Neural progenitor cell (in vitro differentiated cells): ENCODE data around the gene TPM3. TPM values are rescaled to one million over a fixed set of nuclear protein-coding genes. Genes with fewer than 3 reads are reported as not detected.

Source experiments
- DNase-seq: peaks from one replicate; pipeline ENCODE4 v3.0.0-alpha.2; 2016; ENCODE audit warnings: low spot score
- H2AFZ ChIP-seq: fragments of 200-600 bp; sonication (generic); replicated peaks from 2 replicates; pipeline ENCODE4 v1.6.1; 2016; ENCODE audit warnings: antibody characterized with exemption
- H3F3A ChIP-seq: fragments of 200-600 bp; sonication (generic); 2 replicates; pipeline ENCODE4 v1.6.1; 2016; ENCODE audit warnings: antibody characterized with exemption, low read depth
- H3K27ac ChIP-seq: fragments of 200-600 bp; sonication (generic); 2 replicates; pipeline ENCODE4 v1.5.1; 2016; ENCODE audit warnings: mild to moderate bottlenecking
- H3K27me3 ChIP-seq: fragments of 200-600 bp; sonication (generic); 2 replicates; pipeline ENCODE4 v1.6.1; 2016; ENCODE audit warnings: mild to moderate bottlenecking, moderate library complexity
- H3K36me3 ChIP-seq: fragments of 200-600 bp; sonication (generic); 2 replicates; pipeline ENCODE4 v1.5.1; 2016
- H3K4me1 ChIP-seq: fragments of 200-600 bp; sonication (generic); 2 replicates; pipeline ENCODE4 v1.6.1; 2016; ENCODE audit warnings: mixed run types
- H3K4me2 ChIP-seq: fragments of 200-600 bp; sonication (generic); 2 replicates; pipeline ENCODE4 v1.6.1; 2016
- H3K4me3 ChIP-seq: fragments of 200-600 bp; sonication (generic); 2 replicates; pipeline ENCODE4 v1.5.1; 2016
- H3K79me2 ChIP-seq: fragments of 200-600 bp; sonication (generic); 2 replicates; pipeline ENCODE4 v1.6.1; 2016; ENCODE audit warnings: low read depth
- H3K9ac ChIP-seq: fragments of 200-600 bp; sonication (generic); 2 replicates; pipeline ENCODE4 v1.6.1; 2016
- H3K9me3 ChIP-seq: fragments of 200-600 bp; sonication (generic); 2 replicates; pipeline ENCODE4 v1.5.1; 2016; ENCODE audit warnings: low read depth
- H4K20me1 ChIP-seq: fragments of 200-600 bp; sonication (generic); 2 replicates; pipeline ENCODE4 v1.6.1; 2016; ENCODE audit warnings: low read depth
- H3K27ac Mint-ChIP-seq: 3 replicates; pipeline ENCODE4 v1.8.0; 2021; ENCODE audit warnings: mixed read lengths
- H3K27me3 Mint-ChIP-seq: 2 replicates; pipeline ENCODE4 v1.8.0; 2022; ENCODE audit warnings: low read depth, mild to moderate bottlenecking, inconsistent platforms, moderate library complexity, mixed read lengths; ENCODE audit not compliant: insufficient read depth
- H3K36me3 Mint-ChIP-seq: 3 replicates; pipeline ENCODE4 v1.8.0; 2021; ENCODE audit warnings: mixed read lengths
- H3K4me1 Mint-ChIP-seq: 3 replicates; pipeline ENCODE4 v1.8.0; 2021; ENCODE audit warnings: mixed read lengths
- H3K4me3 Mint-ChIP-seq: 3 replicates; pipeline ENCODE4 v1.8.0; 2021; ENCODE audit warnings: mild to moderate bottlenecking, moderate library complexity, mixed read lengths
- H3K9me3 Mint-ChIP-seq: 3 replicates; pipeline ENCODE4 v1.8.0; 2020; ENCODE audit warnings: mixed read lengths
- EZH2 ChIP-seq: fragments of 200-600 bp; sonication (generic); IDR thresholded peaks from 2 replicates; pipeline ENCODE4 v1.6.1; 2017; ENCODE audit warnings: antibody characterized with exemption, mild to moderate bottlenecking, moderate library complexity
- EZH2phosphoT487 ChIP-seq: fragments of 200-600 bp; sonication (generic); IDR thresholded peaks from 2 replicates; pipeline ENCODE4 v1.6.1; 2017; ENCODE audit warnings: antibody characterized with exemption
- total RNA-seq: library from RNA; depleted of rRNA; stranded (reverse); fragments of >200 nt; gene quantifications from 2 replicates; pipeline ENCODE4 v1.2.3, GENCODE V29; 2015; ENCODE audit warnings: low replicate concordance
- TF ChIP-seq, protein P1 (sequence below): fragments of 200-600 bp; sonication (generic); IDR thresholded peaks from 2 replicates; pipeline ENCODE4 v1.5.1; 2017; ENCODE audit warnings: antibody characterized with exemption, mild to moderate bottlenecking

The TPM3 gene
- total RNA-seq, 1 donor from 2014 or later = 596 TPM

GRCh38 chr1:154183046-154183915 is 8.6 kb downstream of the TPM3 start:
- Mint-ChIP-seq H3K9me3 (no peaks in the 10 kb centered on the region), H3K4me1 (peaks cover 59% of the 10 kb centered on the region), H3K27me3 (peaks cover 2% of the 10 kb centered on the region), H3K36me3 (peaks cover 8% of the 10 kb centered on the region), H3K27ac (peak overlapping the region; percentile 98), H3K4me3 (peak overlapping the region; percentile 100)
- H3K4me3 ChIP-seq = peak overlapping the region; percentile 84
- H3F3A ChIP-seq = peaks cover 61% of the 10 kb centered on the region
- peaks cover 46% of the 10 kb centered on the region for H3K79me2 ChIP-seq
- peak overlapping the region; percentile 76 for H3K9ac ChIP-seq
- no peaks in the 10 kb centered on the region for H3K27me3 ChIP-seq
- peaks cover 50% of the 10 kb centered on the region for H3K4me1 ChIP-seq
- TF ChIP-seq EZH2phosphoT487 (no peak), EZH2 (no peak)
- TF ChIP-seq, protein P1, sequence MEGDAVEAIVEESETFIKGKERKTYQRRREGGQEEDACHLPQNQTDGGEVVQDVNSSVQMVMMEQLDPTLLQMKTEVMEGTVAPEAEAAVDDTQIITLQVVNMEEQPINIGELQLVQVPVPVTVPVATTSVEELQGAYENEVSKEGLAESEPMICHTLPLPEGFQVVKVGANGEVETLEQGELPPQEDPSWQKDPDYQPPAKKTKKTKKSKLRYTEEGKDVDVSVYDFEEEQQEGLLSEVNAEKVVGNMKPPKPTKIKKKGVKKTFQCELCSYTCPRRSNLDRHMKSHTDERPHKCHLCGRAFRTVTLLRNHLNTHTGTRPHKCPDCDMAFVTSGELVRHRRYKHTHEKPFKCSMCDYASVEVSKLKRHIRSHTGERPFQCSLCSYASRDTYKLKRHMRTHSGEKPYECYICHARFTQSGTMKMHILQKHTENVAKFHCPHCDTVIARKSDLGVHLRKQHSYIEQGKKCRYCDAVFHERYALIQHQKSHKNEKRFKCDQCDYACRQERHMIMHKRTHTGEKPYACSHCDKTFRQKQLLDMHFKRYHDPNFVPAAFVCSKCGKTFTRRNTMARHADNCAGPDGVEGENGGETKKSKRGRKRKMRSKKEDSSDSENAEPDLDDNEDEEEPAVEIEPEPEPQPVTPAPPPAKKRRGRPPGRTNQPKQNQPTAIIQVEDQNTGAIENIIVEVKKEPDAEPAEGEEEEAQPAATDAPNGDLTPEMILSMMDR = no peak
- no peaks in the 10 kb centered on the region for H3K9me3 ChIP-seq
- H3K36me3 ChIP-seq = no peaks in the 10 kb centered on the region
- H4K20me1 ChIP-seq = peaks cover 46% of the 10 kb centered on the region
- peak overlapping the region; percentile 79 for H3K27ac ChIP-seq
- peak overlapping the region; percentile 95 for H3K4me2 ChIP-seq
- H2AFZ ChIP-seq = peak overlapping the region; percentile 4
- peak; percentile 99 for DNase-seq

- Mint-ChIP-seq H3K9me3 (no peaks in the 10 kb centered on the region), H3K27ac (peak overlapping the region; percentile 98), H3K4me1 (peaks cover 67% of the 10 kb centered on the region), H3K27me3 (peaks cover 2% of the 10 kb centered on the region), H3K36me3 (peaks cover 8% of the 10 kb centered on the region), H3K4me3 (peak overlapping the region; percentile 100)
- no peak for TF ChIP-seq EZH2
- no peak for TF ChIP-seq EZH2phosphoT487
- TF ChIP-seq, protein P1 = no peak
- Histone ChIP-seq H2AFZ (no peak overlapping the region), H3F3A (peaks cover 62% of the 10 kb centered on the region), H3K79me2 (peaks cover 53% of the 10 kb centered on the region), H3K4me2 (peak overlapping the region; percentile 95), H3K27me3 (no peaks in the 10 kb centered on the region), H3K9ac (peak overlapping the region; percentile 76), H4K20me1 (peaks cover 53% of the 10 kb centered on the region), H3K36me3 (no peaks in the 10 kb centered on the region), H3K9me3 (no peaks in the 10 kb centered on the region), H3K4me3 (peak overlapping the region; percentile 84), H3K27ac (peak overlapping the region; percentile 79), H3K4me1 (peaks cover 58% of the 10 kb centered on the region)
- peak; percentile 65 for DNase-seq
Observed at GRCh38 chr1:154182344-154183045, 9.4 kb downstream of the TPM3 start.

GRCh38 chr1:154181944-154182343 is 10.0 kb downstream of the TPM3 start:
- H3K27ac ChIP-seq = peak overlapping the region; percentile 79
- DNase-seq = no peak
- no peaks in the 10 kb centered on the region for H3K9me3 ChIP-seq
- H3K4me2 ChIP-seq = peak overlapping the region; percentile 95
- peaks cover 59% of the 10 kb centered on the region for H3K79me2 ChIP-seq
- Mint-ChIP-seq H3K36me3 (peaks cover 10% of the 10 kb centered on the region), H3K9me3 (no peaks in the 10 kb centered on the region), H3K27me3 (peaks cover 3% of the 10 kb centered on the region), H3K4me3 (peak overlapping the region; percentile 100), H3K4me1 (peaks cover 71% of the 10 kb centered on the region), H3K27ac (peak overlapping the region; percentile 92)
- peak overlapping the region; percentile 84 for H3K4me3 ChIP-seq
- peaks cover 60% of the 10 kb centered on the region for H3F3A ChIP-seq
- no peaks in the 10 kb centered on the region for H3K27me3 ChIP-seq
- peaks cover 59% of the 10 kb centered on the region for H4K20me1 ChIP-seq
- H2AFZ ChIP-seq = no peak overlapping the region
- no peak for TF ChIP-seq EZH2
- H3K9ac ChIP-seq = peak overlapping the region; percentile 76
- H3K36me3 ChIP-seq = no peaks in the 10 kb centered on the region
- peaks cover 58% of the 10 kb centered on the region for H3K4me1 ChIP-seq
